Neural cell (in vitro differentiated cells): Measurements from ENCODE around the gene P2RY14. TPM values are rescaled to one million over a fixed set of nuclear protein-coding genes. Genes with fewer than 3 reads are reported as not detected.

Experiments
- polyA plus RNA-seq: library from polyadenylated mRNA; depleted of rRNA; stranded (reverse); fragments of >200 nt; gene quantifications from 2 replicates; pipeline ENCODE4 v1.2.3, GENCODE V29; 2014
- small RNA-seq, 3 experiments: library from RNA; depleted of rRNA; stranded (forward); fragments of <200 nt; gene quantifications; one replicate each; pipeline ENCODE3, GENCODE V24; 2012

P2RY14 gene
- polyA plus RNA-seq, 1 donor from 2014 or later = not detected

Small RNA genes within 50 kb of the gene (small RNA-seq; reads per million reads assigned to genes)
- 0.03 to 0.24 (median 0.07) reads per million in 3 experiments for gene RNA5SP145

Other genes starting within 250 kb of the P2RY14 start
- gene MED12L, start 192.9 kb downstream of the P2RY14 start, polyA plus RNA-seq = 28.5 and 35.5 TPM in 2 replicates
- not detected in 2 replicates for gene GPR171, start 75.3 kb downstream of the P2RY14 start, polyA plus RNA-seq
- not detected in 2 replicates for gene GPR87, start 38.3 kb upstream of the P2RY14 start, polyA plus RNA-seq
- 0.12 TPM in 1 of 2 replicates, not detected in the other for gene P2RY13, start 51.0 kb upstream of the P2RY14 start, polyA plus RNA-seq
- gene P2RY12, start 106.2 kb upstream of the P2RY14 start, polyA plus RNA-seq = not detected in 2 replicates
- not detected in 2 replicates for gene IGSF10, start 182.5 kb upstream of the P2RY14 start, polyA plus RNA-seq